Stimulated activated CD8-positive, alpha-beta memory T cell treated with anti-CD3 and anti-CD28 coated beads, Interleukin-7, amount 100 ng/mL, for 1 hour (primary cell): Measurements from ENCODE around the gene OR52A1.
A peak's percentile ranks its signal among the peaks of the same experiment; 100 is the strongest.

Experiments
- DNase-seq, 2 donors: peaks; one replicate each; pipeline ENCODE4 v3.0.0-alpha.2; 2020; ENCODE audit warnings: low read depth in 2 of 2

OR52A1 gene

GRCh38 chr11:5136261-5136660 is 18.3 kb downstream of the OR52A1 start:
- no peak for DNase-seq

DNA sequence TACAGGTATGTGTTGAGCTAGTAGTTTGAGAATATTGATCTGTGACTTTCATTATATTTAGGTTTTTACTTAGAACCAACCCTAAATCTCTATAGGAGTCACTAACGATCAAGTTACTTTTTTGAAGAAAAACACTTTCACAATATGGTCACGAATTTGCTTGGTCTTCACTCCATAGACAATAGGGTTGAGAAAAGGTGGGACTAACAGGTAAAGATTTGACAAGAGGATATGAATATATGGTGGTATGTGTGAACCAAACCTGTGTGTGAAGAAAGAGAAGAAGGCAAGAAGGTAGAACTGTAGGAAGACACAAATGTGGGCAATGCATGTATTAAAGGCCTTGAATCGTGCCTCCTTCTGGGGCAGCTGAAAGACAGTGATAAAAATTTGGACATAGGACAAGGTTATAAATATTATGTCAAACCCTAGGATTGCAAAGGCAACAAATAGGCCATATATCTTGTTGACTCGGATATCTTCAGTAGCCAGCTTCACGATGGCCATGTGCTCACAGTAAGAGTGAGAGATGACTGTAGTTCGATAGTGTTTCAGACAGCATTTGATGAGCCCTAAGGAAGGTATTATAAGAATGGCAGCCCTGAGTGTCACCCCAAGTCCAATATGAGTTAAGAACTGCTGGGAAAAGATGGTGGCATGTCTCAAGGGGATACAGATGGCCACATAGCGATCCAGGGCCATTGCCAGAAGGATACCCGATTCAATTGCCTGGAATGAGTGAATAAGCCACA is 22.8 kb downstream of the OR52A1 start:
- no peak for DNase-seq

GRCh38 chr11:5129457-5129877 is 25.1 kb downstream of the OR52A1 start:
- no peak for DNase-seq

- no peak for DNase-seq
Observed at GRCh38 chr11:5124891-5125620, 29.5 kb downstream of the OR52A1 start.

DNA sequence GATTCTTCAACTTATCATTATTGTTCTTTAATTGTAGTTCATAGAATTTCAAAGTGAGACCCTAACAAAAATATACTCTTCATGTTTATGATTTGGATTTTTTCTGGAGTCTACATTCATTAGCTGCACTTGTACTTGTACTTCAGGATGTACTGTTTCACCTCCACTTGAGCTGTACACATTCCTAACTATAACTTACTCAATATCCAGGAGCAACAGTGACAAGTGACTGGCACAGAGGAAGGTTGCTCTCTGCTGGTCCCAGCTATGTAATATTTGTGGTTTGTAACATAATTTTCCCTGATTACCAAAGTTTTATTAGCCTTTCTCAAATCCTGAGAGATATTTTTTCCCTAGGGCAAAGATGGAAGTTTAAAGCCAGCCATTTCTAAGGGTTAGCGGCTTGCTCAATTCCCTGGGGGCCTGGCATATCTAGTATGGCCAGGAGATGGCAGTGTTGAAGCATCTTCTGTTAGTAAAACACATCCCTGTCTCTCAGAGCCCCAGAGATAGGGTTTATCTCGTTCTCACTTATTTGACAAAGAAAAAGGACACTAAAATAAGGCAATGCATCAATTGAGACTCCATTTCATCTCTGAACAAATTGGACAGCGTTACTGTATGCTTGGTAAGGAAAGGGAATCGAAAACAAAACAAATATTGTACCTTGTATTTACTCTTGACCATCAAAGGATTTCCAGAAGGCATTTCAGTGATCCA is 30.6 kb downstream of the OR52A1 start:
- peak; percentile 3 to 13 for DNase-seq

DNA sequence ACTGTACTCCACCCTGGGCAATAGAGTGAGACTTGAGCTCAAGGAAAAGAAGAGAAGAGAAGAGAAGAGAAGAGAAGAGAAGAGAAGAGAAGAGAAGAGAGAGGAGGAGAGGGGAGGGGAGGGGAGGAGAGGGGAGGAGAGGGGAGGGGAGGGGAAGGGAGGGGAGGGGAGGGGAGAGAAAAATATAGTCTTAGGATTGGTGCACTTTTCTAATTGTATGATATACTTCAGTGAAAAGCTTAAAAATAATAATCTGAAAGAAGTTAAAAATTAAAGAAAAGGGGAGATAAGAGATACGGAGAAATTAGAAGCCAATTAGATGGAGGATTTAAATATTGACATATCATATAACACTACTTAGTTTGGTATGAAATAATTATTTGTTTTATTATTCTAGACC is 35.7 kb downstream of the OR52A1 start:
- DNase-seq, result no peak

DNA sequence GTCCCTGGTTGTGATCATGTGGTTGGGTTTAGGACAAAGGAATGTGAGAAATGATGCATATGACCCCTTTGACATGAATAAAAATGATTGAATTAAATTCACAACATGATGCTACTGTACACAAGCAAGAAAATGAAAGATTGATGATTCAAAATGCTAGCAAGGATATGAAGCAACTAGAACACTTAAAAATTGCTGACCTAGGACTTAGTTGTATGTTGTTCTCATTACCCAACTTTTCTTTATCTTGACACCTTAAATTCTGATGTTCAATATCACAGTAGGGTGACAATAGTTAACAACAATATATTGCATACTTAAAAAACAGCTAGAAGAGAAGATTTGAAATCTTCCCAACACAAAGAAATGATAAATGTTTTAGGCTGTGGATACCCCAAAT is 37.0 kb downstream of the OR52A1 start:
- no peak for DNase-seq

DNA sequence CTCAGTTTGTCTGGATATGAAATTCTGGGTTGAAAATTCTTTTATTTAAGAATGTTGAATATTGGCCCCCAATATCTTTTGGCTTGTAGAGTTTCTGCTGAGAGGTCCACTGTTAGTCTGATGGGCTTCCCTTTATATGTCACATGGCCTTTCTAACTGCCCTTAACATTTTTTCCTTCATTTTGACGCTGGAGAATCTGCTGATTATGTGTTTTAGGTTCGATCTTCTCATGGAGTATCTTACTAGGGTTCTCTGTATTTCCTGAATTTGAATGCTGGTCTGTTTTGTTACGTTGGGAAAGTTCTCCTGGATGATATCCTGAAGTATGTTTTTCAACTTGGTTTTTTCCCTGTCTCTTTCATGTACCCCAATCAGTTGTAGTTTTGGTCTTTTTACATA is 39.2 kb downstream of the OR52A1 start:
- no peak for DNase-seq

DNA sequence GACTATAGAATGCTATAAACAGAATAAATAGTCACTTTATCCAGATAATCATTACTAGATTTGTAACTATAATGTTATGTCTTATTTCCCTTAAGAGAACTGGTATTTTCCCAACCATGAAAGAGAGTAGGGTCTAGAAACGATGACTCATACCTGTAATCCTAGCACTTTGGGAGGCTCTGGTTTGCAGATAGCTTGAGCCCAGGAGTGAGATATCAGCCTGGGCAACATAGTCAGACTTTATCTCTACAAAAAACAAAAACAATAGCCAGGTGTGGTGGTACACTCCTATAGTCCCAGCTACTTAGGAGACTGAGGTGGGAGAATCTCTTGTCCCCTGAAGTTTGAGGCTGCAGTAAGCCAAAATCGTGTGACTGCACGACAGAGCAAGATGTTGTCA is 47.3 kb downstream of the OR52A1 start:
- DNase-seq, result no peak

DNA sequence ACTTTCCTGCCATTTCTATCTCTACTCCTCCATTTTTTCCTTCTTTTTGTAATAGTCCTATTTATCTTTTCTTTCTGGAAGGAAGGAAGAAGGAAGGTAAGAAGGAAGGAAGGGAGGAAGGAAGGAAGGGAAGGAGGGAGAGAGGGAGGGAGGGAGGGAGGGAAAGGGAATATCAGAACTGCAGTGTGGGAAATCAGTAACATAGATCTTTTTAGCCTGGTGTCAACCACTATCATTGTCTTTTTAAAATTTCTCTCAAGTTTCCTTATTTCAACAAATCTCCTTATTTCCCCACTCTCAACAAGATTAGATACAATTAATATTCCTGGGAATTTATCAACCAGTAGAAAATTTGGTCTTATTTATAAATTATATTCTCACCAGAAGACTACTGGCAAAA is 51.5 kb downstream of the OR52A1 start:
- DNase-seq, result no peak

GRCh38 chr11:5102246-5102645 is 52.3 kb downstream of the OR52A1 start:
- DNase-seq, result no peak

- no peak for DNase-seq
Observed at GRCh38 chr11:5096011-5096410, 58.5 kb downstream of the OR52A1 start.
